Activated T-cell treated with anti-CD3 and anti-CD28 coated beads for 1 hour (primary cell): ENCODE measurements around the gene ASCL2.
"Not testable (repeated sequence)": the region's sequence is repeated elsewhere in the genome, so short reads cannot be mapped to it uniquely, and the experiment has no call there.

Experiments
- DNase-seq: peaks from one replicate; pipeline ENCODE4 v3.0.0-alpha.2; 2020; ENCODE audit warnings: low read depth

Gene ASCL2

DNA sequence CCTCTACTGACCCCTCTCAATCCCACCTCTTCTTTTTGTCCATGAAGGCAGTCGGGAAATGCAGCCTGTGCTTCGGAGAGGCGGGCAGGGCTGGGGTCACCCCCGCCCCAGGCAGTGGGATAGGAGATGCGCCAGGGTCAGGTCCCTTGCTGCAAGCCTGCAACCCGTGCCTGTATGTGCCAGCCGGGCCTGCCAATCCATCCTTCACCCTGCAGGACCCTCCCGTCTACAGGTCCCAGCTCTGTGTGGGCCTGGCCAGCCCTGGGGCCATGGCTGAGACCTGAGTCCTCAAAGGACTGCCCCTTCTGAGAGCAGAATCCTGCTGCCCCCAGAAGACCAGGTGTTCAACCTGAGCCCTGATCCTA is 10.9 kb downstream of the ASCL2 start:
- no peak for DNase-seq

DNA sequence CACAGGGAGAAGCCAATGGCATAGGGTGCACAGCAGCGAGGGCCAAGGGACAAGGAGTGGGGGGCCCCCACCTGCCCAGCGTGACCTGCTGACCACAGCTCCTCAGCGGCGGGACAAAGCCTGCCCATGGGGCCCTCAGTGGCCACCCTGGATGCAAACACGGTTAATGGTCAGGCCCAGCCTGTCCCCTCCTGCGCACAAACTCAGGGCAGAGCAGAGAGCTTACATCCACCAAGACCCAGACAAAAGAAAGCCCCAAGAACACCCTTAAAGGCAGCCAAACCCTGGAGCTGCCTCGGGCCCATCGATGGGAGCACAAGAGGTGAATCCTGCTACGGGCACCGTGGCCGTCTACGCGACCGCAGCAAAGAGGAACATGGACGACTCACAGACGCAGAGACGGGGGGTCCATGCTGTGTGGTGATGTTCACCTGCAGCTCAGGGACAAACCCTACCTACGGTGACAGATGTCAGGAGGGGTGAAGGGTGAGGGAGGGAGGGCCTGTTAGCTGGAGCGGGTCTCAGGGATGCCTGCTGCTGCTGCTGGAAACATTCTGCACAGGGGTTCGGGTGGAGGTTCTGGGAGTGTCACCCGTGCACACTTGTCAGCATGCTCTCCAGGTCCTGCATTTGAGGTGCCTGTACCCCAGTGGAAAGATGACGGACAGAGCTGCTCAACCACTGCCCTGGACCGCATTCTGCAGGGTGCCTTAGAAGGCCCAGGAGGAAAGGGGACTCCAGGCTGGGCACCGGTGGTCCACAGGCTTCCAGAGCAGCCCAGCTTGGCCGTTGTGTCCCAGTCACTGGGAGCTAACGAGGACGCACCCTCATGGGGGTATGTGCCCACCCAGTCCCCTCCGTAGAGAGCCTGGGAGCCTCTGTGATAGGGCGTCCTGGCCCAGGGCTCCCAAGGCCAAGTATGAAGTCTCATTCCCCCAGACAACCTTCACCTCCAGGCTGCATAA is 11.6 kb downstream of the ASCL2 start:
- no peak for DNase-seq

DNA sequence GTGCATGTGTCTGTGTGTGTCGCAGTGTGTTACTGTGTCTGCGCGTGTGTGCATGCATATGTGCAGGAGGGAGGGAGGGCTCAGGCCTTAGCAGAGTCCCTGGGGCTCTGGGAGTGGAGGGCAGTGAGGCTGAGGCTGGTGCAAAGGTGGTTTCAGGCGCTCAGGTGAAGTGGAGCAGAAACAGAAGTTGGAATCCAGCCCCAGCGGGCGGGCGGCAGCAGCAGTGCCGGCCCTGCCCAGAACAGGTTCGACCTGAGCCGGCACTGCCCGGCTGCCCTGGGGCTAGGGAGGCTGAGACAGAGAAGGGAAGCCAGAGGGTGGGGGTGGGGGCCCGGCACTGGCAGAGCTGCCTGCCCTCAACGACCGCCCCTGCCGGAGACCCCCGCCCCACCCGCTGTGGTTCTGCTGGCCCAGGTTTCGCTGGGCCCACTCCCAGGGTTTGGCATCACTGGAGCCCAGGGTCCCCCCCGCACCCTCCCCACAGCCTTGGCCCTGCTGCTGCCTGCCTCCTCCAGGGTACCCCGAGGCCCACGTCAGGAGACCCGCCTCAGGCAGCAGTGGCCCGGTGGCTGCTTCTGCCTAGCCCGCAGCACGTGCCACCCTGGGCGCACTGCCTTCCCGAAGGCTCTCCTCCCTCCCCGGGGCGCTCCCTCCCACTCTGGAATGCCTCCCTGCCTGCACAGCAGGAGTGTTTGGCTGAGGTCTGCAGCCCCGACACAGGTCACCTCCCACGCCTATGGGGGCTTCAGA is 13.3 kb downstream of the ASCL2 start:
- DNase-seq: no peak

DNA sequence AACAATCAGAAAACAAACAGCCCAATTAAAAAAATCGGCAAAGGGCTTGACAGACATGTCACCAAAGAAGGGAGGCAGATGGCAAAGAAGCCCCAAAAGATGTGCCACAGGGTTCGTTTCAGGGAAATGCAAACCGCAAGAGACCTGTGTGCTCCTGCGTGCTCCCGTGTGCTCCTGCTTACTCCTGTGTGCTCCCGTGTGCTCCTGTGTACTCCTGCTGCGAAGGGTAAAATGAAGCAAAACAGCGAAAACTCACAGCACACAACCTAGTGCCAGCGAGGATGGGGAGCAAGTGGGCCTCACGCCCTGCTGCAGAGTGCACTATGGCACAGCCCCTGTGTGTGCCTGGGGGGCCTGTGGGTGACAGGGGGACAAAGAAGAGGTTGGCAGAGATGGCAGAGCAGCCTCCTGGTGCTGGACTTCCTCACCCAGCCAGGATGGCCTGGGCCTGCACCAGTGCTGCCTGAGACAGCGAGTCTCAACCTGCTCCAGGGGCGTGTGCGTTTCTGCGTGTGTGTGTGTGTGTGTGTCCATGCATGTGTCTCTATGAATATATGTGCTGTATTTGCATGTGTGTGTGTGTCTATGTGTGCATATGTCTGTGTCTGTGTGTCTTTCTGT is 14.0 kb downstream of the ASCL2 start:
- DNase-seq: no peak

DNA sequence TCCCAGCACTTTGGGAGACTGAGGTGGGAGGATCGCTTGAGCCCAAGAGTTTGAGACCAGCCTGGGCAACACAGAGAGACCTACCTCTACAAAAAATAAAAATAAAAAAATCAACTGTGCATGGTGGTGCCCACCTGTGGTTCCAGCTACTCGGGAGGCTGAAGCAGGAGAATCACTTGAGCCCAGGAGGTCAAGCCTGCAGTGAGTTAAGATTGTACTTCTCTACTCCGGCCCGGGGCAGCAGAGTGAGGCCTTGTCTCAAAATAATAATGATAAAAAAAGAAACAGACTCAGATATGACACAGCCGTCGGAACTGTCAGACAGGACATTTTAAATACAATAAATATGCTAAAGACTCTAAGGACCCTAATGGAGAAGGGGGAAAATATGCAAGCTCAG is 18.4 kb downstream of the ASCL2 start:
- no peak for DNase-seq

DNA sequence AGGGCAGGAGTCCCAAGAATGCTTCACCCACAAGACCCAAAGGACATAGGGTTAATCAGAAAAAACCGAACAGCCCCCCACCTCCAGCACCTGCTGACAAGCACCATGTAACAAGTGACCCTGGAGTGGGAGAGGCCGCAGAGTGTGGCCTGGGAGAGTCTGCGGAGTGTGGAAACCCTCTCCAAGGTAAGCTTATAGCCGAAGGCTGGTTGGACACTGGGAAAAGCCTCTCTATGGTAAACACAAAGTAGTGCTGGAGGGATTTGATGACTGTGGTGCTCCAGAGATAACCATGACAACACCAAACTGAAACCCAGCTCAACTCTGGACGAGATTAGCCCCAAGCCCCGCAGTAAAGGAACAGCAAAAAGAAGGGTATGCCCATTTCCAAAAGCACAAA is 19.2 kb downstream of the ASCL2 start:
- DNase-seq: no peak

DNA sequence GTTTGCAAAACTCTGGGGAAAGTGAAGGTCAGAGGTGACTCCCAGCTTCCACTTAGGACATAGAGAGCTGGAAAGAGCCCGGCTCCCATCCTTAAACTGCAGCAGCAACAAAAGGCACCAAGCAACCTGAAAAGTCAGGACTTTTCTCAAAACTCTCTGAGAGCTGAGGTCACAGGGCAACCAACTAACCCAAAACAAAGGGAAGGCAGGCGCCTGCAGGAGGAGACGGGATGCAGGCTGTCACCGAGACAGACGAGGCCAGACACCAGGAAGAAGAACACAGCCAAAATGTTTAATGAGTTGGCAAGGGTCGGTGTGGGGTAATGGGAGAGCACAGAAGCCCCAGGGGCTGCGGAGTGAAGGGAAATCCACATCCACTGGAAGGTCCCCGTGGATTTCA is 19.9 kb downstream of the ASCL2 start:
- DNase-seq: no peak

DNA sequence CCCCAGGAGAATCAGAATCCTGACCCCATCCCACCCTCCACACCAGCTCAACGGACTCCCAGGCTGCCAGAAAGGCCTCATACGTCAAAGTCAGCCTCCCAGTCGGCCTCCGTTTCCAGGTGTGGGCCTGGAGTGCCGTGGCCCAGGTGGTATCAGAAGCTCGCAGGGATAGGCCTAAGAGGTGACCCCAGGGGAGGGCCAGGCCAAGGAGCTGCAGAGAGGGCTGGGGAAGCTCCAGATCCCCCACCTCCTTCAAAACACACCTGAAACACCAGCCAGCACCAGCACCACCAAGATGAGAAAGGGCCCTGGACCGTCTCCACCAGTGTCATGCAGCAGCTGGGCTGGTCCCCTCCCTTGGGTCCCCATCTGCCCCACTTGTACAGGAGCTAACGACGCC is 20.3 kb downstream of the ASCL2 start:
- no peak for DNase-seq

DNA sequence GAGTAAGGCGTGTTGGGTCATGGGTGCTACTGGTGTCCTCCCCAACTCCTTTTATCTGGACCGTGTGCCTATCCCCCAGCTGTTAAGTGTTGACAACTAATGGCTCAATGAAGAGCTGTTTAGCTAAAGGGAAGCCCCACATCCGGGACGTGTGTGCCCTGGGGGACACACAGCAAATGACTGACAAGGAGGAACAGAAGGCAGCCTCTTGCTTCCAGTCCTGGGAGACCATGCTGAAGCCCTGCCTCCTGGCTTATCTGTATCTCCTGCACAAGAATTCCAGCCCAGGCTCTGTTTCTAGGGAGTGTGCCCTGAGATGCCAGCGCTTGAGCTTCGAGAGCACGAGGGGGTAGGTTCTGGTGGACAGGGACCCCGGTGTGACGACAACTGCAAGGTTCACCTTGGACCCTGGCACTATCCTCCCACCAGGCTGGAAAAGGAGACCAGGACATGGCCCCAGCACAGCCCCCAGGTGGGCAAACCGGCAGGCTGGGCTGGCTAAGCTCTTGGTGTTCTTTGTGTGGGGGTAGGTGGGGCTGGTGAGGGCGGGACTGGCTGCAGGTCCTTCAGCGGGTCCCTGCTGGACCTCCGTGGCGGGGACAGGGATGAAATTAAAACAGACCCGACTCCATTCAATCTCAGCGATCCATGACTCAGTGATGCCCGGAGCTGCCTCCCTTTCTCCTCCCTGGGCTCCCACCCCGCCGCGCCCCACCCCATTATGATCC is 21.0 kb downstream of the ASCL2 start:
- DNase-seq: no peak

DNA sequence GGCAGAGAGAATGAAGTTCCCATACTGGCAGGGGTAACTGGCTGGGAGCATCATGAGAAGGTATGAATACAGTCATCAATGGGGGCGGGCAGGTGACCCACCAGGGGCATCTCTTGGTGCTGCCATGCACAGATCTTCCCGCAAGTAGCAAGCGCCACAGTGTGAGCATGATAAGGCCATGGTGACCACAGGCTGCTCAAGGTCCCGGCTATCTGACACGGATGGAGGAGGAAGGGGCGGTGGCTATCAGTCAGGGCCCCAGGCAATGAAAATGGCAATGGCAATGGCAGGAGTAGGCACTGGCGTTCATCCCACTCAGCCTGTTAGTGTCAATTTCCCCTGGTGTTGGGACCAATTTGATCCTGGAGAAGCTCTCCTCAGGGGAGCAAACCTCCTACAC is 21.6 kb downstream of the ASCL2 start:
- no peak for DNase-seq

DNA sequence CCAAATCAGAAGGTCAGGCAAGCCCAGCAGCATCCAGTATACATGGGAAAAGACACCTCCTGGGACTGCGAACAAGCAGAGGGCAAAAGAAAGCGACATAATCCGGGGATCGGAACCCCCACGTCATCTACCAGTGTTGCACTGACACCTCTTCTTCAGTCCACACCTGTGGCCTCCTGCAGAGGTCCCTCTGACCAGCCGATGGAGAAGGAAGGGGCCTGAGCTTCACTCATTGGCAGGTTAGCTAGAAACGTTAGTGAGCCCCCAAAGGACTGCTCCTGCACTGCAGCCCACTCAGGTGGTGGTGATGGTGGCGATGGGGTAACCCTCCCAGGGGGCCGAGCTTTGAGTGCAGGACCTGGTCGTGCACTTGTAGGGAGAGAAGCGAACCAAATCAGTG is 22.1 kb downstream of the ASCL2 start:
- DNase-seq: no peak

DNA sequence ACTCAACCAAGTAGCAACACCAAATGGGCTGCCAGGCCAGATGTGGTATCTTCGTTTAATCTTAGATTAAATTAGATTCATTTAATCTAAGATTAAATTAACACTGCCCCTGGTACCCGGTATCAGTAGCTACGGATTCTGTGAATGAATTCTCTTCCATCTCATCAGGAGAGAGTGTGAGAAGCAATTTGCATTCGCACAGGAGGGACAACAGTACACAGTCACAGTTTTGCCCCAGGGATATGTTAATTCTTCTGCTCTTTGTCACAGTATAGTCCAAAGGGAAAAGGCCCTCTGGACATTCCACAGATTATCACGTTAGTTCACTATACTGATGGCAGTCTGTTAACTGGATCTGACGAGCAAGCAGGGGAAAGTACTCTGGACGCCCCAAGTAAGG is 22.9 kb downstream of the ASCL2 start:
- DNase-seq: no peak

DNA sequence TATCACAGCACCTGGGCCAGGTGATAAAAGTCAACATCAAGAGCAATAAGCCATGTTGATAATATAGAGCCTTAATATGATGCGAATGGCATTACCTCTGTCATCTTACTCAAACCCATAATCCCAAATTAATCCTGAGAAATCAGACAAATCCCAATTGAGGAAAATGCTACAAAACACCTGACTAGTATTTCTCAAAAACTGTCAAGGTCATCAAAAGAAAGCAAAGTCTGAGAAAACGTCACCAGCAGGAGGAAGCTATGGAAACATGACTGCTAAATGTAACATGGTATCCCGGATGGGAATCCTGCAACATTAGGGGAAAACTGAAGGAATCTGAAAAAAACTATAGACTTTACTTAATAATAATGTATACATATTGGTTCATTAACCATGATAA is 29.6 kb downstream of the ASCL2 start:
- DNase-seq: no peak

DNA sequence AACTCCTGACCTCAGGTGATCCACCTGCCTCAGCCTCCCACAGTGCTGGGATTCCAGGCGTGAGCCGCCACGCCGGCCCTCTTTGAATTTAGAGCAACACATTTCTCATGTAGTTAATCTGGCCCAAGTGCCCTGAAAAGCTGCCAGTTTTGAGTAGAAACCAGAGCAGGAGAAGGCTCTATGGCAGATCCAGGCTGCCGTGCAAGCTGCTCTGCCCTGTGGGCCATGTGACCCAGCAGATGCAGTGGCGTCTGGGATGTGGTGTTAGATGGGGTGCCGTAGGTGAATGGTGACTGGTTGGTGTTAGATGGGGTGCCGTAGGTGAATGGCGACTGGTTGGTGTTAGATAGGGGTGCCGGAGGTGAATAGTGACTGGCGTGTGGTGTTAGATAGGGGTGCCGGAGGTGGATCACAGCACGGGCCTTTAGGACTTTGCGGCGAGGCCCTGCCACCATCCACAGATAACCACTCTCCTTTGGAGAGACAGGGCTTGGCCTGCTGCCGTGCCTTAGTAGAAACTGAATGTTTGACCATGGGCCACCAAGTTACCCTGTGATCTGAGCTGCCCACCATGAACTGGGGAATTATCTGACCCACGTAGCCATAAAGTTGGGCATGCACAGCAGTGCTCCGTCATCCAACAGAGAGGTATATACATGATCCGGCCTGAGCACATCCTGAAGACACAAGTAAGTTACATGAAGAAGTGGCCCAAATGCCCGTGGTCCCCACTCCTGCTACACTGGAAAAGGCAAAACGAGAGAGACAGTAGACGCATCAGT is 32.7 kb downstream of the ASCL2 start:
- DNase-seq: no peak

DNA sequence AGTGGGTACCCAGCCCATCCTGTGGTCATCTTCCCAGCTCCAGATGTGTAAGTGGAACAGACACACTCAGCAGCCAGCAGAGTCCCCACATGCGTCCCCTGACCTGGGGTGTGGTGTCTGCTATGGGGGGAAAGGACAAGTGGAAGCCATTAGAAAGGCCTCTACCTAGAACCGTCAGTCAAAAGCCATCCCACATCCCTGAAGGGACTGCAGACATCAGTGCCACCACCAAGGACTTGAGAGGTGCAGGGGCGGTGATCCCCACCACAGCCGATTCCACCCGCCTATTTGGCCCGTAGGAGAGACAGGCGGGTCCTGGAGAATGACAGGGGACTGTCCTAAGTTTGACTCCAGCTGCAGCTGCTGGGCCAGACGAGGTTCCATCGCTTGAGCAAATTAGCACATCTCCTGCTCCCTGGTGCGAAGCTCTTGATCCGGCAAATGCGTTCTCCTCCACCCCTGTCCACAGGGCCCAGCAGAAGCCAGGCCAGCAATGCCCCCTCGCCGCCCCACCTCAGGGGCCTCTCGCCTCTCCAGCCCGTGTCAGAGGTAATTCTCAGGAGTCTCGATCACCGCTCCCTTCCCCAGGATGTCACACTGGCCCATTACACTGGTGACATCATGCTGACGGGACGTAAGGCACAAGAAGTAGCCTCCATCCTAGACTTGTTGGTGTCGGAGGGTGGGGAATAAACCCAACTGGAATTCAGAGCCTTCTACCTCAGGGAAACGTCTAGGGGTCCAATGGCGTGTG is 33.8 kb downstream of the ASCL2 start:
- DNase-seq: not testable (repeated sequence)

DNA sequence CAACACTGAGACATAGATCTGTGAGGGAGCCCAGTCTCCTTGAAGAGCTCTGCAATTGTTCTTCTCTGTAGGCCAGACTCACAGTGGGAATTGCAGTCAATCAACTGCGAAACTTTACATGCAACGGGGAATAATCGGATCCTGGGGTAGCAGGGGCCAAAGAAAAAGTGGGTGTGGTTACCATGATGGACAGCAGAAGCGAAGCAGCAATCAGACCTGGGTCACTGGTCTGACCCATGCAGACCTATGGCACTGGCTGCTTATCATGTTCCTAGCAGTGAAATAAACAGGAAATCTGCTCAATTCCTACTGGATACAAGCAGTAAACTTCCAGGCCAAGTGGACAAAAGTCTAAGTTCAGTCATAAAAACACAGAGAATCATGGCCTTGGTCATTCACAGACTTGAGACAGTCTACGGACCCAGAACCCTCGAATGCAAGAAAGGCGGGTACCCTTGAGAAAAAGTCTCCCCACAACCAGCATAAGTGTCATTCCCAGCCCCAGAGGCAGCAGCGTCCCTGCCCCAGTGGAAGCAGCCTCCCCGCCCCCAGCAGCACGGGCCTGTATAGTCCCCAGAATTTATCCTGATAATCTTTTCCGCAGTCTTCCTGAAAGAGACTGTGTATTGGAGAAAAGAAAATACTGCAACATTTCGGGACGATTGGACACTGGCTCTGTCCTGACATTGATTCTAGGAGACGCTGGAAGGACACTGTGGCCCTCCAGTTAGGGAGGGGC is 34.6 kb downstream of the ASCL2 start:
- no peak for DNase-seq

DNA sequence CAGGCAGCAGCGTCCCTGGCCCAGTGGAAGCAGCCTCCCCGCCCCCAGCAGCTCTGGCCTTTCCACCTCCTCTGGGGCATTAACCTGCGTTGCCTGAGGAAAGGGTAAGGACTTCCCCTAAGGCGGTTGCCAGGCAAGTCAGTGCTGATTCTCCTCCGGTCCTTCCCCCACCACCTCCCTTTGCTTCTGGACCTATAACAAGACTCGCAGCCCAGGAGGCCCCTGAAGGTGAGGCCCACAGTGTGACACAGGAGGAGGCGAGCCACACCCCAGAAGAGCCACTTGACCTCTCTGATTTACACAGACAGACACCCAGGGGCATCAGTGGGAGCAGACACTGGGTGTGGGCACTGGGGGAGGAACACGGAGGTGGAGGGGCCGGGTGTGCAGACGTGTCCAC is 35.4 kb downstream of the ASCL2 start:
- DNase-seq: no peak

DNA sequence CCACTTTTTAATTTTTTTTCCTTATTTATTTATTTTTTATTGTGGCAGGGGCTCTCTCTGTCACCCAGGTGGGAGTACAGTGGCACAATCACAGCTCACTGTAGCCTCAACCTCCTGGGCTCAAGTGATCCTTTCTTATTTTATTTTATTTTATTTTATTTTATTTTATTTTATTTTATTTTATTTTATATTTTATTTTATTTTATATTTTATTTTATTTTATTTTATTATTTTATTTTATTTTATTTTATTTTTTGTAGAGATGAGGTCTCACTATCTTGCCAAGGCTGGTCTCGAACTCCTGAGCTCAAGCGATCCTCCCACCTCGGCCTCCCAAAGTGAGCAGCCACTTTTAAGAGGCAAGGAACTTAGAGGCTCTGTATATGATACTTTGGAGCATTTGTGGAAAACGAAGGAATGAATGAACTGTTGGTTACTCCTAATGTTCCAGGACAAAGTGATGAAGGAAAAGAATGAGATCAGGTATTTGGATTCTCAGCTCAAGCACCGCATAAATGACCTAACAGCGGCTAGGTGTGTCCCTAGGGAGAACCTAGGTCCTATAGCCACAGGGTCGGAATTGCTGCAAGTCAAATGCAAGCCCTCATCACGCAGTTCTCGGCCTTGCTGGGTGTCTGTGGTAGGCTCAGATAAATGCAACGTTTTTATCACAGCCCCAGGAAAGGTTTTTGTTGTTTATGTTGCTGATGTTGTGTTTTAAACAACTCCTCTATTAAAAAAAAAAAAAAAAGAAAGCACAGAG is 36.5 kb downstream of the ASCL2 start:
- no peak for DNase-seq

DNA sequence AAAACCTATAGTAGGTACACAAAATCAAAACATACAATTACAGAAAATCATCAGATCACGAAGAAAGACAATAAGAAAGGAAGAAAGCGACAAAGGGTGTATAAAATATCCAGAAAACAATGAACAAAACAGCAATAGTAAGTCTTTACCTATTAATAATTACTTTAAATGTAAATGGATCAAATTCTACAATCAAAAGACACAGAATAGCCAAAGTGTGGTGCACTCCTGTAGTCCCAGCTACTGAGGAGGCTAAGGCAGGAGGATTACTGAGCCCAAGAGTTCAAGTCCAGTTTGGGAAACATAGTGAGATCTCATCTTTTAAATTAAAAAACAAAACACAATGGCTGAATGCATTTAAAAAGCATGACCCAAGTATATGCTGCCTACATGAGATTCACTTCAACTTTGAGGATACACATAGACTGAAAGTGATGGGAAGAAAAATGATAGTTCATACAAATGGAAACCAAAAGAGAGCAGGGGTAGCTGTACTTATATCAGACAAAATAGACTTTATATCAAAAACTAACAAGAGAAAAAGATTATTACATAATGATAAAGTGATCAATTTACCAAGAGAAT is 40.6 kb downstream of the ASCL2 start:
- no peak for DNase-seq
